Nephron (organoid): ENCODE measurements around the gene CCDC192.

ENCODE experiments used
- H3K27ac Mint-ChIP-seq, 3 experiments: 2 replicates each; pipeline ENCODE4 v1.8.0; 2020; ENCODE audit warnings: mixed read lengths in 3 of 3, mild to moderate bottlenecking in 2 of 3, moderate library complexity in 1 of 3
- H3K27me3 Mint-ChIP-seq: 2 replicates; pipeline ENCODE4 v1.8.0; 2021; ENCODE audit warnings: low read depth, mild to moderate bottlenecking, moderate library complexity, mixed read lengths
- H3K36me3 Mint-ChIP-seq: 2 replicates; pipeline ENCODE4 v1.8.0; 2020; ENCODE audit warnings: low read depth, mixed read lengths
- H3K4me1 Mint-ChIP-seq: 2 replicates; pipeline ENCODE4 v1.8.0; 2020; ENCODE audit warnings: mixed read lengths
- H3K4me3 Mint-ChIP-seq, 3 experiments: 2 replicates each; pipeline ENCODE4 v1.8.0; 2020; ENCODE audit warnings: mild to moderate bottlenecking in 3 of 3, mixed read lengths in 3 of 3, moderate library complexity in 2 of 3
- H3K9me3 Mint-ChIP-seq: 2 replicates; pipeline ENCODE4 v1.8.0; 2020; ENCODE audit warnings: mixed read lengths
- CTCF ChIP-seq, 3 experiments: fragments of 200-600 bp; sonication (generic); IDR thresholded peaks; one replicate each; pipeline ENCODE4 v1.5.0; 2021; ENCODE audit warnings: antibody characterized with exemption in 3 of 3; ENCODE audit not compliant: unreplicated experiment in 3 of 3

The CCDC192 gene

GRCh38 chr5:127863610-127864395 is 160.6 kb downstream of the CCDC192 start:
- H3K36me3 Mint-ChIP-seq: no peaks in the 10 kb centered on the region
- TF ChIP-seq CTCF (IDR thresholded peaks at IDR 0.05; ENCODE audit: unreplicated experiment in 3 of 3): no peak
- H3K4me1 Mint-ChIP-seq: peaks cover 9% of the 10 kb centered on the region
- peaks cover 6% of the 10 kb centered on the region for H3K9me3 Mint-ChIP-seq
- no peaks in the 10 kb centered on the region for H3K27me3 Mint-ChIP-seq
- H3K4me3 Mint-ChIP-seq: no peak overlapping the region
- H3K27ac Mint-ChIP-seq: no peak overlapping the region

DNA sequence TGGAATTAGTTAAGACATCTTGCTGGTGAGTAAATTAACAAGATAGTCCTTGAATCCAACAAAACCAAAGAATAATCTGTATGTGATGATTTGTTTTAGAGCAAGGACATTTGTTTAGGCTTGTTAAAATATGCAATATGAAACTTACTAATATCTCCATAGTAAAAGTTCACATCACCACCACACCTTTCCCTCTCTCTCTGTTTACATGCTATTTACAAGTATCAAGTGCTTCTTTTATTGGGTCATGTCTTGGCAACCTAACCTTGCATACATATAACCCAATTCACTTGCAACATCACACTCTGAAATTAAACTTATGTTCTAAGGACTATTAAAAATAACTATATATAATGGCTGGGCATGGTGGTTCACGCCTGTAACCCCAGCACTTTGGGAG is 161.3 kb downstream of the CCDC192 start:
- H3K9me3 Mint-ChIP-seq: peaks cover 5% of the 10 kb centered on the region
- peaks cover 9% of the 10 kb centered on the region for H3K4me1 Mint-ChIP-seq
- H3K27me3 Mint-ChIP-seq: no peaks in the 10 kb centered on the region
- no peaks in the 10 kb centered on the region for H3K36me3 Mint-ChIP-seq
- no peak for TF ChIP-seq CTCF (IDR thresholded peaks at IDR 0.05; ENCODE audit: unreplicated experiment in 3 of 3)
- no peak overlapping the region for H3K27ac Mint-ChIP-seq
- no peak overlapping the region for H3K4me3 Mint-ChIP-seq

DNA sequence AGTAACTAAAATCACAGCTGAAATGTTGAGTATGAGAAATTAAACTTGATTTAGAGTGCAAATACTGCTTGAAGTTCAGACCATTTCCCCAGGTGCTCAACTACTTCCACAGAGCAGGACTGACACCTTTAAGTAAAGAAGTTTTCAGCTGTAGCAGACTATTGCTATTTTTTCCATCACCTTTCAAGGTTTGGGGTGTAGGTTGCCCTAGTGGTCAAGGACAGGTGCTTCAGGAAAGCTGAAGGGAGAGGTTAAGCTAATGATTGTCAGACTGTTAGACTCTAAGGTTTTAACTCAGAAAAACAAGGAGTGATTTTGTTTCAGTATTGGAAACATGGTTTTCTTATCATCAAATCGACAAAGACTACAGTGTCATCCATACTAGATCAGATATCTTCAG is 162.1 kb downstream of the CCDC192 start:
- Mint-ChIP-seq H3K9me3 (no peaks in the 10 kb centered on the region), H3K27me3 (no peaks in the 10 kb centered on the region), H3K4me1 (peaks cover 9% of the 10 kb centered on the region), H3K36me3 (no peaks in the 10 kb centered on the region), H3K4me3 (no peak overlapping the region), H3K27ac (peak overlapping the region; percentile 59 to 78 (median 60))
- TF ChIP-seq CTCF (IDR thresholded peaks at IDR 0.05; ENCODE audit: unreplicated experiment in 3 of 3): no peak

- Mint-ChIP-seq H3K4me1 (peaks cover 13% of the 10 kb centered on the region), H3K36me3 (no peaks in the 10 kb centered on the region), H3K9me3 (no peaks in the 10 kb centered on the region), H3K27ac (peak overlapping the region; percentile 3 to 76 (median 61)), H3K27me3 (no peaks in the 10 kb centered on the region), H3K4me3 (no peak overlapping the region)
- no peak for TF ChIP-seq CTCF (IDR thresholded peaks at IDR 0.05; ENCODE audit: unreplicated experiment in 3 of 3)
Observed at GRCh38 chr5:127867022-127867783, 164.0 kb downstream of the CCDC192 start.

- peak overlapping the region in 2 of 3 experiments; percentile 1 to 34 for H3K27ac Mint-ChIP-seq
- no peak overlapping the region for H3K4me3 Mint-ChIP-seq
- no peak for TF ChIP-seq CTCF (IDR thresholded peaks at IDR 0.05; ENCODE audit: unreplicated experiment in 3 of 3)
- H3K4me1 Mint-ChIP-seq: peaks cover 13% of the 10 kb centered on the region
- H3K27me3 Mint-ChIP-seq: no peaks in the 10 kb centered on the region
- no peaks in the 10 kb centered on the region for H3K36me3 Mint-ChIP-seq
- H3K9me3 Mint-ChIP-seq: no peaks in the 10 kb centered on the region
Observed at GRCh38 chr5:127870914-127871313, 167.7 kb downstream of the CCDC192 start.
